ENCODE measurements around the gene EGFL7. TPM values are rescaled to one million over a fixed set of nuclear protein-coding genes. Genes with fewer than 3 reads are reported as not detected.

EGFL7 gene
- not detected for polyA plus RNA-seq

DNA sequence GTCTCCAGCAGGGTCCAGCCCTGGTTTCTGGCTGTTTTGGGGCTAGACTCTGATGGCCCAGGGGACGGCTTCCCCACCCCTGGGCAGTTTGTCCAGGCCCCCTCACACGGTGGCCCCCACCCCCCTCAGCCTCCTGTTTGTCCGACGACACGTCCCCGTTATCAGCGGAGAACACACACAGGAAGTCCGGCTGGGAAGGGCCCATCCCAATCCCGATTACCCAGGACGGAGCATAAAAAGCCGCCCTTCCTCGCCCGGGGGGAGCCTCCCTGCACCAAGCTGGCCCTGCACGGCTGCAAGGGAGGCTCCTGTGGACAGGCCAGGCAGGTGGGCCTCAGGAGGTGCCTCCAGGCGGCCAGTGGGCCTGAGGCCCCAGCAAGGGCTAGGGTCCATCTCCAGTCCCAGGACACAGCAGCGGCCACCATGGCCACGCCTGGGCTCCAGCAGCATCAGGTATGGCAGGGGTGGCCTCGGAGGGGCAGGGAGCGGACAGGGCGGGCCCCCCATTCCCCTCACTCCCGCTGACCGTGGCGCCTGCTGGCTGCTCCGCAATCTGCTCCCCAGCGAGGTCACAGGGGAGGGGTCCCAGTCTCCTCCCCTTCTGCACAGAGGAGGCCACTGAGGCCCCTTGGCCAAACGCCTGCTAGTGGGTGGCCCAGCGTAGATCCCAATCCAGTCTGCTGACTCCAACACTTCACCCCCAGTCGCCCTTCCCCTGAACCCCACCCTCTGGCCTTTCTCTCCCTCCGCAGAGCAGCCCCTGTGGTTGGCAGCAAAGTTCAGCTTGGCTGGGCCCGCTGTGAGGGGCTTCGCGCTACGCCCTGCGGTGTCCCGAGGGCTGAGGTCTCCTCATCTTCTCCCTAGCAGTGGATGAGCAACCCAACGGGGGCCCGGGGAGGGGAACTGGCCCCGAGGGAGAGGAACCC lies at the start of gene EGFL7:
Gene EGFL7, plus strand, starts transcription at position 261 of the 926 bp plus-strand sequence. CDS start 5,367 bp downstream, outside the sequence.
- H3K4me1 Mint-ChIP-seq = peaks cover 0 to 5% (median 2%) of the 10 kb centered on the region in 3 donors
- peak within 1 kb of the TSS in 2 of 4 donors; percentile 17 to 72 for H3K4me3 Mint-ChIP-seq
- H3K27ac Mint-ChIP-seq = no peak within 1 kb of the TSS
- H3K36me3 Mint-ChIP-seq = no peaks in the 10 kb centered on the region
- no peaks in the 10 kb centered on the region for H3K9me3 Mint-ChIP-seq
- H3K27me3 Mint-ChIP-seq = peaks cover 28% of the 10 kb centered on the region

DNA sequence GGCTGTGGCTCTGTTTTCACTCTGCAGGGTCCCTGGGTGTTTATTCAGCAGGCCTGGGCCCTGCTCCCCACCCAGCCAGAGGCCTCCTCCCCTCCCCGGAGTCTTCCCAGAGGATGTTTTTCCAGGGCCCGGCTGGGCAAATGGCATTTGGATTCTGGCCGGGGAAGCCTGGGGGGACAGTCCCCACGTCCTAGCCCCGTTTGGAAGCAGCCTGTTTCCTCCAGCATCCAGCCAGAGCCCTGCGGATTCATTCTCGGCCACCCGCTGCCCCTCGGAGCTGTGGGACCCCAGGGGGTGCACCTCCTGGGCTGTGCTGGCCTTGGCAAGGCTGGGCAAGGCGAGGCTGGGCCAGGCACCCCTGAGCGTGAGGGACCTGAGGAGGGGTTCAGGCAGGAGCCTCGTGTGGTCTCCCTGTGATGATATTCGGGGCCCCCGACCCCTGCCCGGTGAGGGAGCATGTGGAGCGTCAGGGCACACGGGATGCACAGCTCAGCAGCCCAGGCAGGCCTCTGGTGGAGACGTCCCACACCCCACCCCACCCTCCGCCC lies 48.8 kb upstream of the EGFL7 start:
- Mint-ChIP-seq H3K9me3 (peaks cover 0 to 1% (median 0%) of the 10 kb centered on the region in 3 donors), H3K27me3 (peaks cover 3% of the 10 kb centered on the region), H3K27ac (no peak overlapping the region), H3K36me3 (no peaks in the 10 kb centered on the region), H3K4me3 (no peak overlapping the region), H3K4me1 (peaks cover 16 to 19% (median 18%) of the 10 kb centered on the region in 3 donors)

DNA sequence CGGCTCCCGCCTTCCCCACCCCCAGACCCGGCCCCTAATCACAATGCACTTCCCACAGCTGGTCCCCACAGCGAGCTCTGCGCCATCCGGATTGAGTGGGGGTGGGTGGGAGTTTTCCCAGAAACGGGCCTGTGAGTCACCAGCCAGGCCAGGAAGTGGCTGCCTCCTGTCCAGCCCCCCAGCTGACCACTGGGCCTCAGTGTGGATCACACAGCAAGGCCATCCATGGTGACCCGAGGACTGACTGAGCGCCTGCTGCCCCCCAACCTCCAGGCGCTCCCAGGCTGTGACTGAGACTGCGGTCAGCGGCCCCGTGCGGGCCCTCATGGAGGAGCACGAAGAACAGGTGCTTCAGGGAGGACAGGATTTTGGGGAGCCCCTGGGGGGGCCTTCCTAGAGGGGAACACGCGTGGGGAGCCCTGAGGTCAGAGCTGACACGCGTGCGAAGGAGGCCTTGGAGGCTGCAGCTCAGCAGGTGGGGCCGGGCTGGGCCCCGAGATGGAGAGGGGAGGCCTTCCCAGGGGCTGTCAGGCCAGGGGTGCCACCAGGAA lies 48.3 kb upstream of the EGFL7 start:
- H3K36me3 Mint-ChIP-seq = no peaks in the 10 kb centered on the region

DNA sequence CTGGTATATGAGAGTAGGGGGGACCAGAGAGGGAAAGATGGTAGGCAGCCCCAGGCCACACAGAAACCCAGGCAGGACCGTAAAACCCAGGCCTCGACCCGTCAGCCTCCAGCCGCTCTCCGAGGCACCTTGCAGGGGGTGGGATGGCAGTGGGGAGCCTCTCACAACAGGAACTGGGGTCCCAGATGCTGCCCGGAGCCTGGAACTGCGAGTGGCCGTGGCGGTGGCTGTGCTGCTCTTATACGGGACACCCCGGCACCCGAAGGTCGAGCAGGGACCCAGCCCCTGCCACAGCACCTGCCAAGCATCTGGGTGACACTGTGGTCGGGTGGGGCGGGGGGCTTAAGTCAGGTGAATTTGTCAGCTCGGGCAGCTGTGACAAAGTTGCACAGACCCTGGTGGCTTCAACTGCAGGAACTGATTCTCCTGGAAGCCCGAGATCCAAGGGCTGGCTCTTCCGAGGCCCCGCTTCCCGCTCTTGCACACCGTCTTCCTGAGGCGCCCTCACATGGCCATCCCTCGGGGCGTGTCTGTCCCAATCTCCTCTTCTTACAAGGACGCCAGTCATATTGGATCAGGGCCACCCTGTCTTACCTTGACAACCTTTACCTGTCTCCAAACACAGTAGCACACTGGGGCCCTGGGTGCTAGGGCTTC lies 47.6 kb upstream of the EGFL7 start:
- Mint-ChIP-seq H3K27me3 (no peaks in the 10 kb centered on the region), H3K9me3 (peaks cover 0 to 1% (median 0%) of the 10 kb centered on the region in 3 donors), H3K27ac (peak overlapping the region in 1 of 3 donors; percentile 49), H3K4me1 (peaks cover 24 to 27% (median 25%) of the 10 kb centered on the region in 3 donors), H3K36me3 (no peaks in the 10 kb centered on the region), H3K4me3 (peak overlapping the region in 1 of 4 donors; percentile 83)

More for the DNA sequence above, 48.3 kb upstream of the EGFL7 start:
- no peak overlapping the region for H3K4me3 Mint-ChIP-seq
- H3K4me1 Mint-ChIP-seq = peaks cover 21 to 24% (median 22%) of the 10 kb centered on the region in 3 donors
- H3K9me3 Mint-ChIP-seq = peaks cover 0 to 1% (median 0%) of the 10 kb centered on the region in 3 donors
- H3K27me3 Mint-ChIP-seq = peaks cover 1% of the 10 kb centered on the region
- no peak overlapping the region for H3K27ac Mint-ChIP-seq

DNA sequence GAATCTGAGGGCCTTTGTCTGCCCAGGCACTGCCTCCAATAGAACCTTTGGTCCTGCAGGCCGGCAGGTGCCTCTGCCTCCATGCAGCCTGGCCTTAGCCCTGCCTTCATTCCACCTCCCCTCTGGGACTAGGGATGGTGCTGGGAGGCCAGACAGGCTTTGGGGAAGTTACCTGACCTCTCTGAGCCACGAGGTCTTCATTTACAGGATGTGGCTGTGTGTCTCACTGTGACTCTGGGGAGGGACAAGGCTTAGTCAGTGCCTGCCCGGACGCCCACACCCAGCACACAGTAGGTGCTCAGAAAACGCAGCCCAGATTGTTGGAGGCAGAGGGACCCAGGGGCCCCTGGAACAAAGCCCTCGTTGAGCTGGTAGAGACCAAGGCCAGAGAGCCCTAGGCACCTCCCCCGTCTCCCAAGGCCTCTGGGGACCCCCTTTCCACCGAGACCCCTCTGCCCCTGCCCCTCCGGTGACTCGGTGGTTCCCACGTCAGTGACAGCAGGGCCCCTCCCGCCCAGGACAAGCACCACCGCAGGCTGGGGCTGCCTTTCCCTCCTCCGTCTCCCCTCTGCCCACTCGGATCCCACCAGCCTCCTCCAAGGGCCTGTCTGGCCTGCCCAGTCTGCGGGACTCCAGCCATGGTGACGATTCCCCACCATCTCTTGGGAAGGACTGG lies 46.9 kb upstream of the EGFL7 start:
- Mint-ChIP-seq H3K9me3 (no peaks in the 10 kb centered on the region), H3K4me1 (peaks cover 24 to 27% (median 25%) of the 10 kb centered on the region in 3 donors), H3K27ac (peak overlapping the region in 1 of 3 donors; percentile 49), H3K27me3 (no peaks in the 10 kb centered on the region), H3K4me3 (peak overlapping the region in 1 of 4 donors; percentile 83), H3K36me3 (no peaks in the 10 kb centered on the region)

DNA sequence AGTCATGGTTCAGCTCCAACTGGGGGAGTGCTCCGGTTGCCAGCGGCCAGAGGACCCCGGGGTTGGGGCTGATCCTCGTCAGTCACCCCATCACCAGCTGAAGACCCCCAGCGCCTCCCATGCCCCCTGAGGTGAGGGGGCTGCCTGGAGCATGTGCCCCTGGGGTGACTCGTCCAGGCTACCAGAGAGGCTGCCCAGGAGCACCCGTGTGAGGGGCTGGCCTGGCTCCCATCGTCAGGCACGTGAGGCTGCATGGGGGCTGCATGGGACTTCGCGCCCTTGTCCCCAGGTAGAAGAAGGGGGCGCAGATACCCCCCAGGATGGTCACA lies 46.4 kb upstream of the EGFL7 start:
- no peaks in the 10 kb centered on the region for H3K36me3 Mint-ChIP-seq
- H3K27me3 Mint-ChIP-seq = no peaks in the 10 kb centered on the region
- H3K9me3 Mint-ChIP-seq = no peaks in the 10 kb centered on the region
- peak overlapping the region in 2 of 3 donors; percentile 47 to 60 for H3K27ac Mint-ChIP-seq
- peaks cover 24 to 27% (median 25%) of the 10 kb centered on the region in 3 donors for H3K4me1 Mint-ChIP-seq
- no peak overlapping the region for H3K4me3 Mint-ChIP-seq

DNA sequence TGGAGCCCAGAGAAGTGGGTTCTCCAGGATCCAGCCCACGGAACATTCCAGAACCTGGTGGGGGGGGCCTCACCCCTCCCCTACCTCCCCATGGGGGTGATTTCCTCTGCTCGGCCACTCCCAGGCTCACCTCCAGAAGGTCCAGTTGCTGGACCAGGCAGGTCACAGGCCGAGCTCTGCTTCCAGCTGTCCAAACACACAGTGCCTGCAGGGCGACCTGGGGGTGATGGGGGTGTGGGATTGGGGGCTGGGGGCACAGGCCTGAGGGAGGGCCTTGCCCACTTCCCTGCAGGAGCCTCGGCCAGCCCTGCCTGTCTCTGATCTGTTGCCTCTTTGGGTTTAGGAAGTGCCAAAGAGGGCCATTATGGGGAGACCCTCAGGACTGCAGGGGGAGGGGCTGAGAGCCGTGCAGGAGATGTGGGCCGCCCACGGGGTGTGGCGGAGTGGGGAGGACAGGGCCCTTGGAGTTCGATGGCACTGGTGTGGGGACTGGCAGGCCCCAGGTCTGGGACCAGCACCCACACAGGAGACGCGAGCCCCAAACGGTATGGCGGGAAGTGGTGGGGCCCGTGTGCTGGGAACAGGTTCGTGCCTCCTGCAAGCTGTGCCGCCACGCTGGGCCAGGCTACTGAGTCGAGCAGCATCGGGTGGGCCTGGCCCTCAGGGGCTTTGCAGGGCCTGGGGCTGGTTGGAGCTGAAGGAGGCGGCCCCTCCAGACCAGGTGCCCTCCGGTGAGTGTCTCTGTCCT lies 45.6 kb upstream of the EGFL7 start:
- no peaks in the 10 kb centered on the region for H3K27me3 Mint-ChIP-seq
- H3K4me1 Mint-ChIP-seq = peaks cover 24 to 27% (median 25%) of the 10 kb centered on the region in 3 donors
- H3K4me3 Mint-ChIP-seq = peak overlapping the region in 2 of 4 donors; percentile 18 to 83
- H3K27ac Mint-ChIP-seq = peak overlapping the region; percentile 89 to 92 (median 92)
- H3K9me3 Mint-ChIP-seq = no peaks in the 10 kb centered on the region
- H3K36me3 Mint-ChIP-seq = no peaks in the 10 kb centered on the region

DNA sequence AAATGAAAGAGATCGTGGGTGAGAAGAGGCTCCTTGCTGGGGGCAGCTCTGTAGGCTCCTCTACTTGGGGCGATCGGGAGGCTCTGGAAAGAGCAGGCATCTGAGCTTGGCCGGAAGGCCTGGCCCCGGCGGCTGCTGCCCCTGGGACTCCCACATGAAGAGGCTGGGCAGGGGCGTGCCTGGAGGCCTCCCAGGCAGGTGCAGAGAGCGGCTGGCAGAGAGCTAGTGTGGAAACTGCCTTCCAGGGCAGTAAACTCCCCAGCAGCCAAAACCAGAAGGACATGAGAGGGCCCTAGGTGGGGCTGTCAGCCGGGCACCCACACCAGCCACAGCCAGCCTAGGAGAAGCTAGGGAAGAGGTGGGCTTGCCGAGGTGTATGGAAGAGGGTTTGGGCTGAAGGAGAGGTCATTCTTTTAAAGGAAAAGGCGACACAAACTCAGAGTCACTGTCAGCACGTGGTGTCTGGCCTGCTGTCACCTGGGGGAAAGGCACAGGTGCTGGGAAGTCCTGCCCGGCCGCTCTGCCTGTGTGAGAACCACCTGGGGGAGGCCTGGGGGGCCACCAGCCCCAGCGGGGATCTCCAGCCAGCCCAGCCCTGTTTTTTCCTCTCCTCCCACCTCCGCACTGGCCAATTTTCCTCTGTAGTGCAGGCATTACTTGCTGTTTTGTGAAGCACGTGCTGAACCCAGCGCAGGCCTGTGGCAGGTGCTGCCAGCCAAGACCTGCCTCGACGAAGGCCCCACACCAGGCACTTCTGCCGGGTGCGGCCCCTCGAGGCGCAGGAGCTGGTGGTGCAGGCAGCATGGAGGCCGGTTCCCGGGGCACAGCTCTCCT lies 44.8 kb upstream of the EGFL7 start:
- Mint-ChIP-seq H3K36me3 (no peaks in the 10 kb centered on the region), H3K27ac (peak overlapping the region; percentile 89 to 92 (median 92)), H3K9me3 (no peaks in the 10 kb centered on the region), H3K4me1 (peaks cover 24 to 27% (median 25%) of the 10 kb centered on the region in 3 donors), H3K4me3 (peak overlapping the region in 3 of 4 donors; percentile 45 to 86 (median 71)), H3K27me3 (no peaks in the 10 kb centered on the region)

DNA sequence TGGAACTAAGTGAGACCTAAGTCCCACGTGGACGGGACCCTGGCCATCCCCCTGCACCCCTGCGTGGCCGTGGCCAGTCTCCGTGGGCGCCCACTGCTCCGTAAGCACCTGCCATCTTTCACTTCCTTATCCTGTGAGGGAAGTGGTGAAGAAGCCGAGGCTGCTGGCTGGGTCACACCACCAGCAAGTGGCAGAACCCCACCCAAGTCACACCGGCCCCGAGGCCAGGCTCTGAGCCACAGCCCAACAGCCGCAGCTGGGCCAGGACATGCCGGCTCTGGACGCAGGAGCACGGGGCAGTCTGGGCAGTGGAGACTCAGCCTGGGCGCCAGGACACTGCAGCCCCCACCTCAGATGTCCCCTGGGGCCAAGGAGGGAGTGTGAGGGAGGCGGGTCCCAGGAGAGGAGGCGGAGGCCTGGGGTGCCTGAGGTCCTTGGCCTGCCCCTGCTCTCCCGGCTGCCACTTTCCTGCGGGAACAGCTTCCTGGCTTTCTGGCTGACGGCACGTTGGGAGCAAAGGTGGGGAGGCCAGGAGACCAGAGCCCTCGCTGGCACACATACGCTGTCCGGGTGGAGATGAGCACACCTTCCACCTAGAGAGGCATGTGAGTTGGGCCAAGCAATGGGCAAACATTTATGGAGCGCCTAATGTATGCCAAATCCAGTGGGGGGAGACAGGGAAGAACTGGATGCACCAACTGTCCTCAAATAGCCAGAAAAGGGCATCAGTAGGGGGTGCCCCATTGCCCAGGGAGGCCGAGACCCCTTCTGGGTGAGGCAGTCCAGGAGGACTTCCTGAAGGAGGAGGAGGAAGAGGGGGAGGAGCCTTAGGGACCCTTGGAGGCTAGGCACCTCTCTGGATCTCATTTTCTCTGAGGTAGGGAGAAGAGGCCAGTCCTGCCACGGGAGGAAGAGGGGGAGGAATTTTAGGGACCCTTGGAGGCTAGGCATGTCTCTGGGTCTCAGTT lies 43.9 kb upstream of the EGFL7 start:
- Mint-ChIP-seq H3K4me1 (peaks cover 24 to 27% (median 25%) of the 10 kb centered on the region in 3 donors), H3K4me3 (peak overlapping the region; percentile 45 to 86 (median 65)), H3K9me3 (no peaks in the 10 kb centered on the region), H3K27me3 (no peaks in the 10 kb centered on the region), H3K36me3 (no peaks in the 10 kb centered on the region), H3K27ac (peak overlapping the region; percentile 89 to 92 (median 89))

DNA sequence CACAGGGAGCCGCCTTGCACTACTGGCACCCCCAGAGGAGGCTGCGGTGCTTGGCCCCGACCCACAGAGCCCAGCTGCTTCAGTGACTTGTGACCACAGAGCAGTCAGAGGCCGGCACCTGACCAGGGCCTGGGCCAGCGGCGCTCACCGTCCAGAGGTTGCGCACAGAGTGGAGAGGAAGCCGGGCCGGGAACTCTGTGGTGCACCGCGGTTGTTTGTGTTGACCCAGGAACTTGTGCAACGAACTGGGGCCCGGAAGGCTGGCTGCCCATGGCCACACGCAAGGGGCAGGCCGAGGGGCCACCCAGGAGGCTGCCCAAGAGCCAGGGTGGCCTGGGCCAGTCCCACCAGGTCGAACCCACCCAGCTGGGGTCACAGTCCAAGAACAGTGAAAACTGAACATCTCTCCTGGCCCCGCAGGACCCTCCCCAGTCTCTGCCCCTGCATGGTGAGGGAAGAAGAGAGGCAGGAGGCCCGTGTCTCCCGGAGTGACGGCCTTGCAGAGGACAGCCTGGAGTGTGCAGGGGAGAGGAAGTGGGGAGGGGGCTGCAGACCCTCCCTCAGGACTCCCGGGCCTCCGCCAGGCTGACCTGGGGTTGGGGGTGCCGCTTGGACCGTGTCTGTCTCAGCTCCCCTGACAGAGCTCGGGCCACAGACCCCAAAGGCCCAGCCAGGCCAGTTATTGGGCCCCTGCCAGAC lies 42.8 kb upstream of the EGFL7 start:
- H3K27ac Mint-ChIP-seq = peak overlapping the region in 1 of 3 donors; percentile 89

DNA sequence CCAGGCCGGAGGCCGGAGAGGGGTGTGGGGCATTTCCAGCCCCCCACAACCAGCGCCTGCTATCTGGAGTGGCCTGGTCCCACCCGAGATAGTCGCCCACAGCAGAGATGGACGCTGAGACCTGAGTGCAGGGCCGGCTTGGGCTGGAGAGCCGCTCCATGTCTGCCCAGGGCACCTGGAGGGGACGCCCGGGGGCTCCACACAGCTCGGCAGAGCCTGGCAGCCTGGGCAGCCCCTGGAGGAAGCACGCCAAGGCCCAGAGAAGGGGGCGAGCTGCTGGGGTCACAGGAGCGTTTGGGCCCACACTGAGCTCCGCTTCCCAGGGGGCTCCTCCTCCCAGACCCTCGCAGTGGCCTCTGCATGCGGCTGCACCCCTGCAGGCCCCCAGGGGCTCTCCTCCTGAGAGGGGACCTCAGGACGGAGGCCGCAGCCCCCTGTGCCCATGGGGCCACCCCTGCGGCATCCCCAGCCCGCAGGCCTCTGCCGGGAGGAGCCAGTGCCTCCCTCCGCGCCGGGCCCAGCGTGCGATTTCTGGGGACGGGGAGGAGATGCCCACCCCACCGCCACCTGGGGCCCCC lies 42.2 kb upstream of the EGFL7 start:
- peaks cover 22 to 25% (median 23%) of the 10 kb centered on the region in 3 donors for H3K4me1 Mint-ChIP-seq
- no peaks in the 10 kb centered on the region for H3K36me3 Mint-ChIP-seq
- H3K9me3 Mint-ChIP-seq = no peaks in the 10 kb centered on the region
- H3K27ac Mint-ChIP-seq = no peak overlapping the region
- H3K27me3 Mint-ChIP-seq = peaks cover 2% of the 10 kb centered on the region
- H3K4me3 Mint-ChIP-seq = no peak overlapping the region

More for the DNA sequence above, 42.8 kb upstream of the EGFL7 start:
- Mint-ChIP-seq H3K36me3 (no peaks in the 10 kb centered on the region), H3K4me3 (peak overlapping the region in 1 of 4 donors; percentile 71), H3K9me3 (no peaks in the 10 kb centered on the region), H3K27me3 (no peaks in the 10 kb centered on the region), H3K4me1 (peaks cover 24 to 27% (median 25%) of the 10 kb centered on the region in 3 donors)

Measured in IgD-negative memory B cell (primary cell).